NCI-H2081 (cell line): ENCODE data around the gene INO80C.

Source experiments
- DNase-seq, 2 experiments: peaks; one replicate each; lab custom pipeline; 2025; lab: John Stamatoyannopoulos, UW

Gene INO80C

DNA sequence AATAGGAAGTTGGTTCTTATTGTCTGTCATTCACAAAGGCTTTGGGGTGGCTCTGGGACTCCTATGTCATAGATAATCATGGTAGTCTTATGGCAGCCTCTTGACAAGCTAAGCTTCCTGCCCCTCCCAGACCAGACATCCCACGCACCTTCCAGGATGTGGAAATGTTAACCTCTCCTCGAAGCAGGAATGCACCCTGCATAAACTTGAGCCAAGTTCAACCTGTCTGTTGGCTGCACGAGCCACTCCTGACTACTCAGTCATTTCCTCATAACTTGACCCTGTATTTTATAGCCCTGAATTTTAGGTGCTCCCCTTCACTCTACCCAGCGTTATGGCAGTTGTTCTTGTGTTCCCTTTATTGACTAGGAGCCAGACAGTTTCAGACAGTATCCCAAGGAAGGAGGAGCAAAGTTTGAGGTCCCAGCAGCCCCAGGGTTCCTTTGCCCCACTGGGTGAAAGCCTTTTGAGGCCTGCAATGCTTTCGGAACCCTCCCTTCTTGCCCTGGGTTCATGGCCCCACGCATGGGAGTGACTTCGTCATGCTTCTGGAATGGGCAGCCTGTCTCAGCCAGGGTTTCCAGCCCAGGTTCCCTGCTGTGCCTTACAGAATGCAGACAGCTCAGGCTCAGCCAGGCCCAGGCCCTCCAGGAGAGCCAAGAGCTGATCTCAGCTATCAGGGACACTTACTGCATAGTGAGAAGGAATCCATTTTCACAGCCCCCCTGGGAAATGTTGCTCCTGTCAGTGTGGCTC lies 15.6 kb upstream of the INO80C start:
- no peak for DNase-seq

GRCh38 chr18:35512761-35513160 lies 15.0 kb upstream of the INO80C start:
- DNase-seq = no peak

DNA sequence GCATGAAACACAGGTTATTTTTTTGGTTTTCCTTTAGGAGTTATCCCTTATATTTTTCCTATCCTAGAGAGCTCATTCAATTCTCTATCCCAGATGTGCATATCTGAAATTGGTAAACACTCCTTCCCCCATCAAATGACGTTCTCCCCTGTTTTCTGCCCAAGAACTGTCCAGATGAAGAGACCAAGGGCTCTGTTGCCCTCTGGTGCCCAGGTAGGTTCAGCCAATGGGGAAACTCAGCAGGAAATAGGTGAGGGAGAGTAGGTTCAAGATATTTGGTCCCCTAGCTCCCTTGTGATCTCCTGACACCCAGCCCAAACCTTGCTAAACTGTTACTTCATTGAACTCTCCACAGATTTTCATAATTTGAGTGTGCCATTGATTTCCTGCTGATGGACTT lies 14.1 kb upstream of the INO80C start:
- no peak for DNase-seq

DNA sequence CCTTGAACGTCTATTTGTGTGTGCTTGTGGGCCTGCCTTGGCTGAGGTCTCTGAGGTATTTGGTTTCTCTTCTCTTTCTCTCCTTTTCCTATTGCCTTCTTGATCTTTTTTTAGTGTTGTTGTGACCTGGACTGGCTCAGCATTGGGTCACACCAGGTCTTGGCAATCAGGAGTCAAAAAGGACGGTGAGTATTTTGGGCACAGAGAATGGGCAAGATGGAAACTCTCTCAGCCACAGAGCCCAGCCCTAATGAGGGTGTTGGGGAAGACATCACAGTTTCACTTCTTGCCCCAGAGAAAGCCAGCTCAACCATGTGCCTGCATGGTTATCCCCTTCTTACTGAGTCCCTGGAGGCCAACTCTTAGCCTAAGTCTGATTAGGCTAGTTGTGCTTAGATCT lies 13.7 kb upstream of the INO80C start:
- no peak for DNase-seq

DNA sequence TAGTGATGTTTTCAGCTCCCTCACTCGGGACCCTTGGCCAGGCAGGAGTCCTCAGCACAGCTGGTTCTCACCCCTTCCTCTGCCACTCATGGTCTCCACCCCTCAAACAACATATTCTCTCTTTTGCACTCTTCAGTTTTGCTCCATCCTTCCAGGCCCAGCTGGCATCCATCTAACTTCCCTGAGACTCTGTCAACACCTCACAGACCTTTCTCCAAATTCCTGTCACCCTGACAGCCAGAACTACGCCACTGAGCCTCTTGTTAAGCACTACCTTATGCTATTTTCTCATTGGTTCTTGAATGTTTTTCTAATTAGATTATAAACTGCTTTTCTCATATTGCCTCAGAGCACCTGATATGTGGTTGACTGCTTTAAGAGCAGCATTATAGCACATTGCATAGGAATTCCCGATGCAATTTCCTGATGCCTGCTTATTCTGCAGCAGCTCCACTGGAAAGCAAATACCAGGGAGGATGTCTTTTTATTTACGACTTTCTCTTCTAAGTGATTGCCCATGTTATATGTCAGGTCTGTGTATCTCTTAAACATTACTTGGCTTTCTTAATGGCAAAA lies 12.4 kb upstream of the INO80C start:
- DNase-seq = no peak

DNA sequence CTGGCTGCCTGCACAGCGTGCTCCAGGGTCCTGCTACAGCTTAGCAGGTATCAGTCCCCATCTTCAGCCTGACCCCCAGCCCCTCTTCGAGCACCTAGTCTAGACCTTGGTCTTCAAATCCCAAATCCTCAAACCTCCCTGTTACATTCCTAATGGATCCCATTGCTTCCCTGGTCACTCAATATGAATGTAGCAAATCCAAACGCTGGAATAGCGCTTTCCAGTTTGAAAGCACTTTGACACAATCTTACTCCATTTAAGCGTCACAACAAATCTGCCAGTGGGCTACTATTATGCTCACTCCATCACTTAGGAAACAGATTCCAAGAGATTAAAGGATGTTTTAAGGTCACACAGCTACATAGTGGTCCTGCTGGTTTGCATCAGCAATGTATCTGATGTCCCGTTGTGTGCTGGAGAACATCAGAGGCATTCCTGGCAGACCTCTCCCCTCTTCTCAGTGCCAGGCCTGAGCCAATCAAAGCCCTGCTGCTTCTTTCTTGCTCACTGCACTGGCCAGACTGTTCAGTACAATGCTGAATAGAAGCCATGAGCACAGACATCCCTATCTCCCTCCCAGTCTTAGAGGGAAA lies 11.1 kb upstream of the INO80C start:
- no peak for DNase-seq

GRCh38 chr18:35508030-35508429 lies 10.3 kb upstream of the INO80C start:
- DNase-seq = no peak

DNA sequence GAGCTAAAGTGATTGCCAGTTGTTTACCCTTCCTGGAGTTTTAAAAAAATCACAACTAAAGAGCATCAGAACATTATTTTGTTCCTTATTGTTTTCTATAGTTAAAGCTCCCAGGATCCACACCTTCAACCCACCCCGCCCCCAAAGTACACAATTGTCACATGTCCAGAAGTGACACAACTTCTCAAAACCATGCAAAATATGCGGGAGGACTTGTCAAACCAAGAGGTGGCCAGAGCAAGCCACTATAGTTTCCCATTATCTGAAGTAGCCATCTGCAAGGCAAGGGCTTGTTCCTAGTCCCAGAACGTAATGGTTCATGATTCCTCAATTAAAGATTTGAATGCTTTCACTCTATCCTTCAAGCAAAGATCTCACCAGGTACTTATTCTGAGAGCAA lies 9.9 kb upstream of the INO80C start:
- DNase-seq = no peak

GRCh38 chr18:35507192-35507591 lies 9.4 kb upstream of the INO80C start:
- no peak for DNase-seq

DNA sequence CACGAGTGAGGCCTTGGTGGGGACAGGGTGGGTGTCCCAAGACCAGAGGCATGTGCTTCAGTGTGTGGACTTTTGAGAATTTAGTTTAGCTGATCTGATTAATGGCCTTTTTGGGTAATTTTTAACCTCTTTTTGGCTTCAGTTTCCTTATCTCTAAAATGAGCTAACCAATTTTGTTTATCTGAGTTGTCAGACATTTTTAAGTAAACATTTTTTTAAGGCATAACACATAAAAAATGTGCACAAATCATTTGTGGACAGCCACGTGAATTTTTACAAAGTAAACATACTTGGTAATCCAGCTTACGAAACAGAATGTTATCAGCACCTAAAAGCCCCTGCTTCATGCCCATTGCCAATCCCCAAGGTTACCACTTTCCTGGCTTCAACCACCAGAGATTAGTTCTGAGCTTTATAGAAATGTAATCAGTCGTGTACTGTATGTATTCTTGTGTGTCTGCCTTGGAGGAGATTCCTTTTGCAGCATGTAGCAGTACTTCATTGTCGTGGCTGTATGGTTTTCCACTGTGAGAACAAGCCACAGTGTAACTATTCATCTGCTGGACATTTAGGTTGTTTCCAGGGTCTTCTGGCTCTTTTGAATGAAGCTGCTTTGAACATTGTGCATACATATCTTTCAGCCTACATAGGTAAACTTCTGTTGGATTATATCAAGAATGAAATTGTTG lies 8.4 kb upstream of the INO80C start:
- DNase-seq = no peak

GRCh38 chr18:35504996-35505395 lies 7.2 kb upstream of the INO80C start:
- DNase-seq = no peak

DNA sequence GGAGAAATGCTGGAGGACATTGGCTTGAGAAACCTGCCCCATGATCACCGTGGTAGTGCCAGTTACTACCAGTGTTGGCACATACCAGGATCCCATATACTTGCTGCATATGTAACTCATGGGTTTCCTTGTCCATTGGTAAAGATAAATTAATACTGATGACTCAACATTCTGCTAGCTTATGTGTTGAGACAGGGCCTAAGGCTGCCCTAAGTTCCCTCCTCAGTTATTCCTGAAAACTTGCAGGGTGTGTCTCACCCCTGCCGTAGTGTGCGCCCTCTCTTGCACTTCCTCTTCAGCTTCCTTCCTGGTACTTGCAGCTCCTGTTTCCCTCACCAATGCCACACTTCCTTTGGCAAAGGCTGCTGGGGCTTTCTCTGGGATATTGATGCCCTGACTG lies 4.3 kb upstream of the INO80C start:
- no peak for DNase-seq

- no peak for DNase-seq
Measured at GRCh38 chr18:35501369-35501768, 3.6 kb upstream of the INO80C start.

DNA sequence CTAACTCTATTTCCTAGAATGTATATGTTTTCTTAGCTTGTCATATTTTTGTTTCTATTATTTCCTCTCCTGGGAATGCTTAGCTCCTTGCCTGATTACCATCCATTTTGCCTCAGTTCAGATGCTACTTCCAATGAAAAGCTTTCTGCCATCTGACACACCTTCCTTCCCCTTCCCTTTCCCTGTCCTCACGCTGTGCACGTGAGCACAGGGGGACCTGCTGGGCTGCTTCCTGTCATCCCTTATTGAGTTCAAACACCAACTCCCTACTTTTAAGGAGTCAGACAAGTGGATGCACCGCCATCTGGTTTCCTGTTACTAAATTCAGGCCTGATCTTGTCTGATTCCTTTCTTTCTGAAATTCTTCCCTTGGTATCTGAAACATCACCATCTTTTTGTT lies 2.4 kb upstream of the INO80C start:
- no peak for DNase-seq

DNA sequence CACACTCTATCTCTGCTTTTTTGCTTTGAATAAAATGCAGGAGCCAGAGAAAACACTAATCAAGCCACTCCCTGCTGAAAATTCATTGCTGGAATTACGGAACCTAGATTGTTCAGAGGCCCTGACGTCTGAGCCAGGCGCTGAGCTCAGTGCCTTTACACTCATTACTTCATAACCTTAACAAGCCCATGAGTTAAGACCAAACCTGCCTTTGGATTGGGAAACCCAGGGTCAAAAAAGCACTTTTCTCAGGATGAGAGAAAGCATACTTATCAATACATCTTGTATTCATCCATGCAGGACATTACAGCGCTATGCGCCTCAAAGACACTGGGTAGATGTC lies 762 bp downstream of the INO80C start:
- peak in 1 of 2 experiments; percentile 61 for DNase-seq

DNA sequence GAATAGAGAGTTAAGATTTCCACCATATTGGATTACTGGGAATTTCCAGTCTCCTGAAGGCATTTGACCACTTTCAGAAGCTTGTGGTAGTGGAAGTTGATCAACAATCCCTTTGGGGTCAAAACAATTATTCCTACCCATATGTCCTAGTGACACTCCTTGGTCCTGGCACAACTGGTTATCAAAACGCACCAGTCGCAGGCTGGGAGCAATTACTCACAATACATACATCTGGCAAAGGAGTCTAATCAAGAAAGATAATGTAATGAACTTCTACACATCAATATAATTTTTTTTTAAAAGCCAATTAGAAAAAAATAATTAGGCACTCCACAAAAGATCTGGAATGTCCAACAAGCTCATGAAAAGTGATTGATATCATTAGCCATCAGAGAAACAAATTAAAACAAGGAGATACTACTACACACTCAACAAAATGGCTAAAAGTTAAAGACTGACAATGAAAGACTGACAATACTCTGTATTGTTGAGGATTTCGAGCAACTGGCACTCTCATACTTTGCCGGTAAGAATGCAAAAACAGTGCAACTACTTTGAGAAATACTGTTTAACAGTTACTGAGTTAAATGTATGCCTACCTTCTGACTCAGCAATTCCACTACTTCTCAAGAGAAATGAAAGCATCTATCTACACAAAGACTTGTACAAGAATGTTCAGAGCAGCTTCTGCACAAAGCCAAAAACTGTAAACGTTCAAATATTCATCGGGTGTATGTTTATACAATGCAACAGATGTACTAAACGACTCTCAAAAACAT lies 2.0 kb downstream of the INO80C start:
- DNase-seq = no peak

GRCh38 chr18:35494251-35495220 lies 3.2 kb downstream of the INO80C start:
- DNase-seq = no peak

DNA sequence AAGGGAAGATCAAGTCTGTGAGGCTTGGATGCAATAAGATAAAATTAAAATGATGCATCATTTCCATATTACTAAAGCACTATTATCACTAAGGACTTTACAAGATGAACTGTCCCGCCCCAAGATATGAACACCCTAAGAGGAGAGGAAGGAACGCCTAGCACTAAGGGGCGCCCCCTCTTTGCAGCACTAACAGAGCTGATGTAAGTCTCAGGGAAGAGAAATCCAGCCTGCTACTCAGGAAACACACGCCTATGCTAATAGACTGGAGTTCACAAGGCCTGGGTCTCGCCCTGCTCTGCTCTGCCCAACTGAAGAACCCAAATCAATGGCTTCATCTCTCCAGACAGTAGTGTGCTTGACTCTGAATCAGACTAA lies 6.1 kb downstream of the INO80C start:
- no peak for DNase-seq

- no peak for DNase-seq
Measured at GRCh38 chr18:35490894-35491699, 6.7 kb downstream of the INO80C start.

DNA sequence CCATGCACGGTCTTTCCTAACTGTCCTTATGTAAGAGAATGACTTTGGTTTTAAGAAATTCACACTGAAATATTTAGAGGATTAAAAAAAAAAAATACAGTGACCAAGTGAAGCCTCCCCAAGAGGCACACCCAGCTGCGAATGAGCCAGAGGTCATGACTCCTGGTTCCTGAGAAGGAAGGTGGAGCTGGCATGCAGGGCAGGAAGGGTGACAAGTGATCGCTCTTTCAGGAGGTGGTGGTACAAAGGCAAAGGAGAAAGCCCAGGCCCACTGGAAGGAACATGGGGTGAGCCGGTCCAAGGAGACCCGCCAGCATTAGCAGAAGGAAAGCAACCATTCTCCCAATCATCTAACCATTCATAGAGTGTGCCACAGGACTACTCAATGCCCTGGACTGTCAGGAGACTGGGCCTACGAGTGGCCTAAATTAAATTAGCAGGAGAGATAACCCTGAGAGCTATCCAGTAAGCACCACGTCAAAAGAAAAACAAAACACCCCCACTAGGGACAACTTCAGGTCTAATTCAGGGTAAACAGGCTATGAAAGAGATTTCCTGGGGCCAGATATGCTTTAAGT lies 7.8 kb downstream of the INO80C start:
- DNase-seq = no peak
